HL-60 (cell line): ENCODE data around the gene PIGX.

Experiments
- DNase-seq, 2 experiments: peaks; one replicate each; pipeline ENCODE4 v3.0.0-alpha.2; 2010 to 2020; ENCODE audit warnings: low read depth in 1 of 2, low spot score in 1 of 2
- H3K27ac ChIP-seq: fragments of 250-450 bp; sonication (Bioruptor Pico); replicated peaks from 2 replicates; pipeline ENCODE4 v1.5.1; 2020; ENCODE audit warnings: mild to moderate bottlenecking, moderate library complexity
- H3K27me3 ChIP-seq: fragments of 250-450 bp; sonication (Bioruptor Pico); 2 replicates; pipeline ENCODE4 v1.5.1; 2021; ENCODE audit warnings: mild to moderate bottlenecking, moderate library complexity; ENCODE audit not compliant: insufficient read depth, poor library complexity, severe bottlenecking
- H3K4me3 ChIP-seq: replicated peaks from 2 replicates; pipeline ENCODE4 v1.5.1; 2011; ENCODE audit warnings: mild to moderate bottlenecking, control low read depth, low read length; ENCODE audit not compliant: insufficient read depth
- CTCF ChIP-seq: IDR thresholded peaks from one replicate; pipeline ENCODE4 v1.5.1; 2011; ENCODE audit warnings: low read length, control low read depth, inconsistent platforms; ENCODE audit not compliant: insufficient read depth
- GABPA ChIP-seq: IDR thresholded peaks from 2 replicates; pipeline ENCODE4 v1.6.1; 2012; ENCODE audit warnings: low read depth
- POLR2AphosphoS5 ChIP-seq: IDR thresholded peaks from 2 replicates; pipeline ENCODE4 v1.6.1; 2012; ENCODE audit warnings: low read depth
- REST ChIP-seq: IDR thresholded peaks from 2 replicates; pipeline ENCODE4 v1.6.1; 2012; ENCODE audit warnings: low read depth; ENCODE audit not compliant: insufficient replicate concordance
- SPI1 ChIP-seq: IDR thresholded peaks from 2 replicates; pipeline ENCODE4 v1.6.1; 2012; ENCODE audit warnings: low read depth, mild to moderate bottlenecking, borderline replicate concordance

Gene PIGX

GRCh38 chr3:196694202-196694638 is 18.0 kb upstream of the PIGX start:
- H3K27ac ChIP-seq = no peak overlapping the region
- TF ChIP-seq SPI1 = no peak
- no peaks in the 10 kb centered on the region for H3K27me3 ChIP-seq
- no peak overlapping the region for H3K4me3 ChIP-seq
- DNase-seq = no peak

GRCh38 chr3:196694941-196695848 is 17.0 kb upstream of the PIGX start:
- no peak for TF ChIP-seq CTCF
- TF ChIP-seq GABPA = no peak
- TF ChIP-seq POLR2AphosphoS5 = no peak
- no peak for TF ChIP-seq SPI1
- TF ChIP-seq REST = no peak
- Histone ChIP-seq H3K27me3 (no peaks in the 10 kb centered on the region), H3K27ac (no peak overlapping the region), H3K4me3 (no peak overlapping the region)
- no peak for DNase-seq

GRCh38 chr3:196695849-196696226 is 16.3 kb upstream of the PIGX start:
- Histone ChIP-seq H3K27me3 (no peaks in the 10 kb centered on the region), H3K27ac (no peak overlapping the region), H3K4me3 (no peak overlapping the region)
- TF ChIP-seq GABPA (no peak), CTCF (no peak)
- no peak for DNase-seq

DNA sequence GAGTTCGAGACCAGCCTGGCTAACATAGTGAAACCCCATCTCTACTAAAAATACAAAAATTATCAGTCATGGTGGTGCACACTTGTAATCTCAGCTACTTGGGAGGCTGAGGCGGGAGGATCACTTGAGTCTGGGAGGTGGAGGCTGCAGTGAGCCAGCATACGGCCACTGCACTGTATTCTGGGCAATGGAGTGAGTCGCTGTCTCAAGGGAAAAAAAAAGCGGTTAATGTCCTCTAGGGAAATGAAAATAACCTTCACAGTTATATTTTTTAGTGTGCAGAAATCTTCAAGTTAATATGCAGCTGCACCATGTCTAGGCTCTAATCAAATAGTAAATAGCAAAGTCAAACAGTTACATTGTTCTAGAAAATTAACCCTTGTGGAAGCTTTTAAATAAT is 14.9 kb upstream of the PIGX start:
- no peak overlapping the region for H3K27ac ChIP-seq
- TF ChIP-seq POLR2AphosphoS5 (no peak), REST (no peak), SPI1 (no peak), GABPA (no peak), CTCF (no peak)
- H3K4me3 ChIP-seq = no peak overlapping the region
- no peaks in the 10 kb centered on the region for H3K27me3 ChIP-seq
- no peak for DNase-seq
